Spinal cord (tissue), 10 donors: ENCODE results near the gene NEDD4L. TPM values are rescaled to one million over a fixed set of nuclear protein-coding genes. Genes with fewer than 3 reads are reported as not detected.

Source experiments
- DNase-seq, 6 donors: peaks; one replicate each; pipeline versions ENCODE4 v3.0.0 to v3.0.0-alpha.2; 2013 to 2015; ENCODE audit warnings: low spot score in 6 of 6, low read depth in 4 of 6
- H3K27ac ChIP-seq: one replicate; pipeline ENCODE4 v1.5.1; 2013; ENCODE audit warnings: low read depth, low read length, control low read depth
- H3K27me3 ChIP-seq: one replicate; pipeline ENCODE4 v1.6.1; 2013; ENCODE audit warnings: low read length; ENCODE audit not compliant: control insufficient read depth, insufficient read depth
- H3K36me3 ChIP-seq: one replicate; pipeline ENCODE4 v1.6.1; 2013; ENCODE audit warnings: low read length; ENCODE audit not compliant: control insufficient read depth, insufficient read depth
- H3K4me1 ChIP-seq: one replicate; pipeline ENCODE4 v1.6.1; 2013; ENCODE audit warnings: low read length; ENCODE audit not compliant: control insufficient read depth, insufficient read depth
- H3K4me3 ChIP-seq: one replicate; pipeline ENCODE4 v1.5.1; 2013; ENCODE audit warnings: low read depth, low read length, control low read depth
- H3K9me3 ChIP-seq: one replicate; pipeline ENCODE4 v1.6.1; 2013; ENCODE audit warnings: low read length; ENCODE audit not compliant: control insufficient read depth, insufficient read depth
- WGBS: methylation state at CpG from one replicate; pipeline ENCODE4 v1.1.5; 2013; ENCODE audit warnings: missing lambda C conversion rate; ENCODE audit not compliant: insufficient coverage; 5-methylcytosine and 5-hydroxymethylcytosine counted together
- polyA plus RNA-seq, 2 donors: library from polyadenylated mRNA; unstranded; fragments of 120-200 nt; gene quantifications; one replicate each; pipeline ENCODE4 v1.2.1, GENCODE V29; 2013; ENCODE audit not compliant: insufficient read length in 2 of 2
- total RNA-seq, 2 donors: library from RNA; depleted of rRNA in 1 of 2; stranded (reverse); fragments of 120-200 nt in 1 of 2; fragments of >200 nt in 1 of 2; gene quantifications; one replicate each; pipeline versions ENCODE4 v1.2.3 to v1.2.4, GENCODE V29; 2013 to 2014
- donor health status: healthy.

Gene NEDD4L
- total and polyA plus RNA-seq, 4 donors, result 33.8 to 51.7 (median 49.7) TPM

- peak overlapping the region; percentile 4 for H3K4me3 ChIP-seq
- H3K36me3 ChIP-seq, result no peaks in the 10 kb centered on the region
- 31% methylated on average over 5 of the region's 7 CpGs for WGBS
These were observed 91.8 kb downstream of the NEDD4L start for GRCh38 chr18:58135701-58136331.

GRCh38 chr18:58136879-58137278 is 92.9 kb downstream of the NEDD4L start:
- Histone ChIP-seq H3K4me3 (no peak overlapping the region), H3K4me1 (peaks cover 16% of the 10 kb centered on the region), H3K36me3 (no peaks in the 10 kb centered on the region), H3K27me3 (no peaks in the 10 kb centered on the region), H3K9me3 (no peaks in the 10 kb centered on the region), H3K27ac (no peak overlapping the region)
- WGBS, result 67% methylated on average over 2 of the region's 3 CpGs
- no peak for DNase-seq

More at GRCh38 chr18:58135701-58136331, 91.8 kb downstream of the NEDD4L start:
- Histone ChIP-seq H3K27ac (peak overlapping the region; percentile 73), H3K27me3 (no peaks in the 10 kb centered on the region), H3K4me1 (peaks cover 13% of the 10 kb centered on the region), H3K9me3 (no peaks in the 10 kb centered on the region)
- DNase-seq, result peak; percentile 49 to 90 (median 56)

GRCh38 chr18:58139459-58140386 is 95.7 kb downstream of the NEDD4L start:
- 60% methylated on average over 4 of the region's 8 CpGs for WGBS
- Histone ChIP-seq H3K9me3 (no peaks in the 10 kb centered on the region), H3K36me3 (no peaks in the 10 kb centered on the region), H3K27me3 (no peaks in the 10 kb centered on the region), H3K4me3 (no peak overlapping the region), H3K27ac (no peak overlapping the region), H3K4me1 (peaks cover 23% of the 10 kb centered on the region)
- DNase-seq, result peak in 1 of 6 donors; percentile 35

- peaks cover 23% of the 10 kb centered on the region for H3K4me1 ChIP-seq
- no peak overlapping the region for H3K4me3 ChIP-seq
- H3K9me3 ChIP-seq, result no peaks in the 10 kb centered on the region
- H3K36me3 ChIP-seq, result no peaks in the 10 kb centered on the region
- 63% methylated on average over 10 of the region's 12 CpGs for WGBS
- H3K27me3 ChIP-seq, result no peaks in the 10 kb centered on the region
- H3K27ac ChIP-seq, result no peak overlapping the region
- DNase-seq, result peak in 2 of 6 donors; percentile 52 to 82
These were observed 96.6 kb downstream of the NEDD4L start for GRCh38 chr18:58140387-58141325.

GRCh38 chr18:58143386-58143785 is 99.4 kb downstream of the NEDD4L start:
- Histone ChIP-seq H3K27ac (no peak overlapping the region), H3K4me3 (no peak overlapping the region), H3K36me3 (no peaks in the 10 kb centered on the region), H3K9me3 (no peaks in the 10 kb centered on the region), H3K27me3 (no peaks in the 10 kb centered on the region), H3K4me1 (peaks cover 32% of the 10 kb centered on the region)
- 61% methylated on average over 9 of the region's 11 CpGs for WGBS
- DNase-seq, result peak in 2 of 6 donors; percentile 43 to 55

GRCh38 chr18:58144106-58144505 is 100.1 kb downstream of the NEDD4L start:
- Histone ChIP-seq H3K27ac (no peak overlapping the region), H3K4me1 (peaks cover 32% of the 10 kb centered on the region), H3K27me3 (no peaks in the 10 kb centered on the region), H3K36me3 (no peaks in the 10 kb centered on the region), H3K4me3 (no peak overlapping the region), H3K9me3 (no peaks in the 10 kb centered on the region)
- DNase-seq, result no peak
- WGBS, result 94% methylated on average over 3 of the region's 4 CpGs

GRCh38 chr18:58144671-58145285 is 100.8 kb downstream of the NEDD4L start:
- Histone ChIP-seq H3K27me3 (no peaks in the 10 kb centered on the region), H3K9me3 (no peaks in the 10 kb centered on the region), H3K27ac (no peak overlapping the region), H3K4me3 (no peak overlapping the region), H3K36me3 (no peaks in the 10 kb centered on the region), H3K4me1 (peaks cover 29% of the 10 kb centered on the region)
- 99% methylated on average over 7 of the region's 10 CpGs for WGBS
- no peak for DNase-seq

- no peak overlapping the region for H3K4me3 ChIP-seq
- no peak overlapping the region for H3K27ac ChIP-seq
- no peaks in the 10 kb centered on the region for H3K9me3 ChIP-seq
- H3K27me3 ChIP-seq, result no peaks in the 10 kb centered on the region
- no peak for DNase-seq
- no peaks in the 10 kb centered on the region for H3K36me3 ChIP-seq
- peaks cover 20% of the 10 kb centered on the region for H3K4me1 ChIP-seq
- WGBS, result 99% methylated on average over 7 of the region's 8 CpGs
These were observed 102.1 kb downstream of the NEDD4L start for GRCh38 chr18:58146099-58146498.
